Large intestine (tissue), 3 donors: ENCODE data around the gene SRRT. TPM values are rescaled to one million over a fixed set of nuclear protein-coding genes. Genes with fewer than 3 reads are reported as not detected.
"Not testable (repeated sequence)": the region's sequence is repeated elsewhere in the genome, so short reads cannot be mapped to it uniquely, and the experiment has no call there.

Experiments
- DNase-seq, 2 donors: peaks; one replicate each; pipeline versions ENCODE4 v3.0.0 to v3.0.0-alpha.2; 2013
- H3K27ac ChIP-seq: one replicate; pipeline ENCODE4 v1.5.1; 2013; ENCODE audit warnings: low read length
- H3K27me3 ChIP-seq: 2 replicates; pipeline ENCODE4 v1.6.1; 2013; ENCODE audit warnings: low read length; ENCODE audit not compliant: control insufficient read depth, insufficient read depth
- H3K36me3 ChIP-seq: 2 replicates; pipeline ENCODE4 v1.6.1; 2013; ENCODE audit warnings: low read length; ENCODE audit not compliant: control insufficient read depth, insufficient read depth
- H3K4me1 ChIP-seq: one replicate; pipeline ENCODE4 v1.6.1; 2013; ENCODE audit warnings: low read length; ENCODE audit not compliant: control insufficient read depth, insufficient read depth
- H3K4me3 ChIP-seq: one replicate; pipeline ENCODE4 v1.5.1; 2013; ENCODE audit warnings: low read length
- H3K9me3 ChIP-seq: one replicate; pipeline ENCODE4 v1.6.1; 2013; ENCODE audit warnings: mild to moderate bottlenecking, low read depth, low read length, moderate library complexity; ENCODE audit not compliant: control insufficient read depth
- WGBS: methylation state at CpG from one replicate; pipeline ENCODE4 v1.1.5; 2013; ENCODE audit warnings: low lambda C conversion rate; ENCODE audit not compliant: insufficient coverage; 5-methylcytosine and 5-hydroxymethylcytosine counted together
- polyA plus RNA-seq: library from polyadenylated mRNA; unstranded; fragments of 120-200 nt; gene quantifications from one replicate; pipeline ENCODE4 v1.2.1, GENCODE V29; 2013

Gene SRRT
- polyA plus RNA-seq, 1 donor: 118 TPM

DNA sequence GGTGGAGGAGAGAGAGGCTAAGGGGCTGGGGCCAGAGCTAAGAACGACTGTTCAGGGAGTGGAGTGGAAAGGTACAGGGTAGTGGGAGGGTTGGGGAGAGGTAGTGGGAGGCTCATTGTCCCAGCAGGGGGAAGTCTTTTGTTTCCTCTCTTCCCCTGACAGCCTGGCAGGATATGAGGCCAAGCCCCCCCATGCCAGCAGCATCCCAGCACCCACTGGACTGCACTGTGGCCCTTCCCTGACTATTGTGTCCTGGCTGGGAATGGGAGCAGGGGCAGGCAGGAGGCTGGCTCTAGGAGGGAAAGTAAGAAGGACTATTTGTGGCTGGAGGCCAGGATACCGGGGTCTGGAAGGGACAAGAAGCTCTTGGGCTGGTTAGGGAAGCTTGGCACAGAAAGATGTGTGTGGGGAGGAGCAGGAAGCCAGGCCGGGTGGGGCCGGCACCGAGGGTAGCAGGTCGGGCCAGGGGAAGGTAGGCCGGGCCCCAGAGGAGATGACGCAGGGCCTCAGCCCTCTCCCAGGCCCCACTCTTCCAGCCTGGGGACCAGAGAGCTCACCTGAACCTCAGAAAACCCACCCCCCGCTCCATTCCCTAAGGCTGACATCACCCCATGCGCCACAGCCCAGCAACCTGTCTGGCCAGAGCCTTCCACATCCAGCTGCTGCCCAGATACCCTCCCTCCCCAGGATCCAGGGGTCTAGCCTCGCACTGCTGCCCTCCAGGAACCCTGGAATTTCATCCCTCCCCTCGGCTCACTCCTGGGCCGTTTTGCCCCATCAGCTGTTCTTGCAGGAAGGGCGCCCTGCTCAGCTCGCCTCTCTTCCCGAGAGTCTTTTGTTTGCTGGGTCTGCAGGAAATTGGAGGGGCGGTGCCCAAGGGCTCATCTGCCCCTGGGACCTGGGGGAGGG lies 38.7 kb upstream of the SRRT start:
- Histone ChIP-seq H3K9me3 (peaks cover 10% of the 10 kb centered on the region), H3K4me1 (peaks cover 22% of the 10 kb centered on the region), H3K27ac (peak overlapping the region; percentile 92), H3K36me3 (no peaks in the 10 kb centered on the region), H3K27me3 (no peaks in the 10 kb centered on the region), H3K4me3 (peak overlapping the region; percentile 45)
- 20% methylated on average over 1 of the region's 17 CpGs for WGBS
- DNase-seq: peak; percentile 83 to 92

GRCh38 chr7:100836812-100837098 lies 38.1 kb upstream of the SRRT start:
- Histone ChIP-seq H3K27me3 (no peaks in the 10 kb centered on the region), H3K9me3 (peaks cover 10% of the 10 kb centered on the region), H3K4me1 (peaks cover 19% of the 10 kb centered on the region), H3K4me3 (peak overlapping the region; percentile 45), H3K36me3 (no peaks in the 10 kb centered on the region), H3K27ac (peak overlapping the region; percentile 92)
- DNase-seq: no peak
- WGBS: no CpG with 5 or more reads among the region's 6 CpGs

GRCh38 chr7:100837099-100837836 lies 37.6 kb upstream of the SRRT start:
- Histone ChIP-seq H3K4me3 (peak overlapping the region; percentile 45), H3K27me3 (no peaks in the 10 kb centered on the region), H3K4me1 (peaks cover 16% of the 10 kb centered on the region), H3K36me3 (no peaks in the 10 kb centered on the region), H3K27ac (peak overlapping the region; percentile 92), H3K9me3 (peaks cover 6% of the 10 kb centered on the region)
- WGBS: no CpG with 5 or more reads among the region's 37 CpGs
- peak; percentile 92 to 96 for DNase-seq

DNA sequence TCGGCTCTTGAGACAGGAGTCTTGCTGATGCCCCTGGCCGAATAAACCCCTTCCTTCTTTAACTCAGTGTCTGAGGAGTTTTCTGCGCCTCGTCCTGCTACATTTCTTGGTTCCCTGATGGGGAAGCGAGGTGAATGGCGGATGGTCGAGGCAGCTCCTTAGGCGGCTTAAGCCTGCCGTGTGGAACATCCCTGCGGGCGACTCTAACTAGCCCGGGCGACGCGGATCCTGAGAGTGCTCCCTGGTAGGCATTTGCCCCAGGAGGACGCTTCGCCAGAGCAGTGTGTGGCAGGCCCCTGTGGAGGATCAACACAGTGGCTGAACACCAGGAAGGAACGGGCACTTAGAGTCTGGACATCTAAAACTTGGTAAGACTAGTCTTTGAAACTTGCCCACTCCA lies 35.5 kb upstream of the SRRT start:
- no CpG with 5 or more reads among the region's 18 CpGs for WGBS
- Histone ChIP-seq H3K27me3 (no peaks in the 10 kb centered on the region), H3K4me1 (peaks cover 15% of the 10 kb centered on the region), H3K9me3 (no peaks in the 10 kb centered on the region), H3K4me3 (no peak overlapping the region), H3K27ac (no peak overlapping the region), H3K36me3 (no peaks in the 10 kb centered on the region)
- no peak for DNase-seq

GRCh38 chr7:100840470-100841100 lies 34.3 kb upstream of the SRRT start:
- Histone ChIP-seq H3K27ac (no peak overlapping the region), H3K4me3 (no peak overlapping the region), H3K9me3 (no peaks in the 10 kb centered on the region), H3K36me3 (no peaks in the 10 kb centered on the region), H3K4me1 (peaks cover 15% of the 10 kb centered on the region), H3K27me3 (no peaks in the 10 kb centered on the region)
- WGBS: 59% methylated on average over 6 of the region's 8 CpGs
- DNase-seq: no peak

- no peak overlapping the region for H3K27ac ChIP-seq
- no peaks in the 10 kb centered on the region for H3K9me3 ChIP-seq
- peaks cover 2% of the 10 kb centered on the region for H3K4me1 ChIP-seq
- no peaks in the 10 kb centered on the region for H3K36me3 ChIP-seq
- no peak overlapping the region for H3K4me3 ChIP-seq
- H3K27me3 ChIP-seq: no peaks in the 10 kb centered on the region
- no CpG with 5 or more reads among the region's 4 CpGs for WGBS
- no peak for DNase-seq
Measured at GRCh38 chr7:100847360-100847759, 27.5 kb upstream of the SRRT start.

DNA sequence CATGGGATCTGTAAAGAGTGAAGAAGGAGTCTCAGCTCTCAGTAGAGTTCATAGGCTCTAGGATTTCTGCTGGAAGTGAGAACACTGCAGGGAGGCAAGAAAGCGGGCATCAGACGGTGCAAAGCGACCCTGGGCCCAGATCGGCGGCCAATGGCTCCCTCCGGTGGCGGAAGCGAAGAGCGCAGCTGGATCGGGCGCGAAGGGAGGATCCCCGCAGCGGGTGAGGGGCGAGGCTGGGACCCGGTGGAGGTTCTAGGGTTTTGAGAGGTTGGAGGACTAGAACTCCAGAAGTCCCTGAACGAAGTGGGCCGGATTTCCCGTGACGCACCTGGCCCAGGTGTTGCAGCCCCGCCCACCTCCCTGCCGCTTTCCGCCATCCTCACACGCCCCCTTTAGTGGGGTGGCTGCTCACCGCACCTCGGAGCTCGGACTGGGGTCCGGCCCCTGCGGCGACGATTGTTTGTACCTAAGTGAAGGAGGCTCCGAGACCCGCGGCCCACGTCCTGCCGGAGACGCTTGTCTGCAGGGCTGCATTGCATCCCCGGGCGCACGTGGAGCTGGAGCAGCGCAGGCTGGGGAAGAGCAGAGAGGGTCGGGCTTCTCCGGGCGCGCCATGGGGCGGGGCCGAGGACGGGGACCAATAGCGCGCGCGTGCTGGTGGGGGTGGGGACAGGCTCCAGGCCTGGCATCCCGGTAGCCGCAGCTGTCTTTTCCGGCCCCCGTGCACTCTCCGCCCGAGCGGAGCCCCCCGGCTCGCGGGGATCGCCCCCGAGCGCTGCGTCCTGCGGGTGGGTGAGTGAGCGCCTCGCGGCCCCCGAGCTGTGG lies 22.6 kb upstream of the SRRT start, which contains the start of gene SLC12A9:
TSS of gene SLC12A9 (plus strand) at position 666 of the 825 bp plus-strand sequence. CDS start 1,485 bp downstream, outside the sequence.
- peak within 1 kb of the TSS; percentile 64 for H3K4me3 ChIP-seq
- peak; percentile 88 to 94 for DNase-seq
- H3K27me3 ChIP-seq: no peaks in the 10 kb centered on the region
- no CpG with 5 or more reads among the region's 71 CpGs for WGBS
- H3K36me3 ChIP-seq: peaks cover 4% of the 10 kb centered on the region
- H3K9me3 ChIP-seq: no peaks in the 10 kb centered on the region
- H3K4me1 ChIP-seq: peaks cover 2% of the 10 kb centered on the region
- H3K27ac ChIP-seq: peak within 1 kb of the TSS; percentile 48

DNA sequence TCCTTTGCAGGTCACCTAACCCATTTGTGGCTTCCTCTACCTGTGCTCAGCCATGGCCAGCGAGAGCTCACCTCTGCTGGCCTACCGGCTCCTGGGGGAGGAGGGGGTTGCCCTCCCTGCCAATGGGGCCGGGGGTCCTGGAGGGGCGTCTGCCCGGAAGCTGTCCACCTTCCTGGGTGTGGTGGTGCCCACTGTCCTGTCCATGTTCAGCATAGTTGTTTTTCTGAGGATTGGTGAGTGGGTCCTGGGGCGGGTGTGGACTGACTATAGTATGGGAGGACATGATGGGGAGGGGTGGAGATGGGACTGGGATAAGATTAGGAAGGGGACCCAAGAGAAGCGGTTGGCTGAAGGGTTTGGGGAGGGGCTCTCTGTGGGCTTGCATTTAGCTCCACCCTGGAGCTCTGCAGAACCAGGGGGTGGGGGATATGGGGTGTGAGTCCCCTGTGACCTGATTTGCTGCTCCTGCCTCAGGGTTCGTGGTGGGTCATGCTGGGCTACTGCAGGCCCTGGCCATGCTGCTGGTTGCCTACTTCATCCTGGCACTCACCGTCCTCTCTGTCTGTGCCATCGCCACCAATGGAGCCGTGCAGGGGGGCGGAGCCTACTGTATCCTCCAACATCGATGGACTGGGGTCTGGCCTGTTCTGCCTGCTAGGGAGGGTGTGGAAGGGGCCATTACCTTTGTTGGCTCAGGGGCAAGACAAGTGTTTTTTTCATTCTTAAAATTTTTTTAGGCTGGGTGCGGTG lies 20.6 kb upstream of the SRRT start:
- H3K9me3 ChIP-seq: no peaks in the 10 kb centered on the region
- WGBS: no CpG with 5 or more reads among the region's 14 CpGs
- no peak overlapping the region for H3K4me3 ChIP-seq
- no peak for DNase-seq
- peaks cover 9% of the 10 kb centered on the region for H3K36me3 ChIP-seq
- peaks cover 2% of the 10 kb centered on the region for H3K4me1 ChIP-seq
- no peaks in the 10 kb centered on the region for H3K27me3 ChIP-seq
- no peak overlapping the region for H3K27ac ChIP-seq

- not testable (repeated sequence) for DNase-seq, H3K9me3 ChIP-seq, H3K4me3 ChIP-seq, H3K4me1 ChIP-seq, H3K27ac ChIP-seq, H3K27me3 ChIP-seq
- no CpG with 5 or more reads among the region's 9 CpGs for WGBS
- H3K36me3 ChIP-seq: peaks cover 13% of the 10 kb centered on the region
Measured at GRCh38 chr7:100854899-100855298, 20.0 kb upstream of the SRRT start.
